A549 (cell line): ENCODE measurements around the gene HTRA3.

ENCODE experiments used
- BCL3 ChIP-seq: fragments of >200 bp; sonication (Bioruptor Twin); formaldehyde crosslinking; IDR thresholded peaks from 3 replicates; pipeline ENCODE4 v1.6.1; 2016
- CEBPB ChIP-seq, 2 experiments: fragments of >200 bp in 1 of 2; sonication (Bioruptor Twin) in 1 of 2; formaldehyde crosslinking in 1 of 2; IDR thresholded peaks; 2 replicates each; pipeline ENCODE4 v1.6.1; 2012 to 2016
- CHD2 ChIP-seq: fragments of 150-350 bp; IDR thresholded peaks from 2 replicates; pipeline ENCODE4 v1.6.1; 2014; ENCODE audit warnings: low read length; ENCODE audit not compliant: partially characterized antibody
- CTCF ChIP-seq: fragments of >200 bp; sonication (Bioruptor Twin); formaldehyde crosslinking; IDR thresholded peaks from 3 replicates; pipeline ENCODE4 v1.5.1; 2016
- KDM1A ChIP-seq: fragments of 200-600 bp; sonication (generic); IDR thresholded peaks from 2 replicates; pipeline ENCODE4 v1.6.1; 2016; ENCODE audit warnings: low read depth, mild to moderate bottlenecking
- MAFK ChIP-seq: fragments of 450-650 bp; IDR thresholded peaks from 2 replicates; pipeline ENCODE4 v1.6.1; 2014; ENCODE audit not compliant: partially characterized antibody
- POLR2A ChIP-seq: IDR thresholded peaks from 2 replicates; pipeline ENCODE4 v1.6.1; 2012; ENCODE audit warnings: mild to moderate bottlenecking, low read length
- RCOR1 ChIP-seq: fragments of 150-350 bp; IDR thresholded peaks from 2 replicates; pipeline ENCODE4 v1.6.1; 2014; ENCODE audit warnings: antibody characterized with exemption, low read length, low read depth
- USF2 ChIP-seq: fragments of 450-650 bp; IDR thresholded peaks from 2 replicates; pipeline ENCODE4 v1.6.1; 2014; ENCODE audit warnings: antibody characterized with exemption
- ZNF302 ChIP-seq: fragments of 250-450 bp; sonication (Bioruptor Pico); IDR thresholded peaks from 2 replicates; pipeline ENCODE4 v1.9.0; 2021; ENCODE audit warnings: inconsistent platforms, mild to moderate bottlenecking, moderate library complexity
- ZSCAN20 ChIP-seq: fragments of 250-450 bp; sonication (Bioruptor Pico); IDR thresholded peaks from 2 replicates; pipeline ENCODE4 v1.8.0; 2022; ENCODE audit warnings: mild to moderate bottlenecking, moderate library complexity
- TF ChIP-seq, protein P1 (sequence below): IDR thresholded peaks from 2 replicates; pipeline ENCODE4 v1.6.1; 2012

- TF ChIP-seq, protein P1, sequence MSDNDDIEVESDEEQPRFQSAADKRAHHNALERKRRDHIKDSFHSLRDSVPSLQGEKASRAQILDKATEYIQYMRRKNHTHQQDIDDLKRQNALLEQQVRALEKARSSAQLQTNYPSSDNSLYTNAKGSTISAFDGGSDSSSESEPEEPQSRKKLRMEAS, result no peak
- TF ChIP-seq ZSCAN20 (CRISPR knock-in tag) (no peak), MAFK (no peak), CTCF (no peak), KDM1A (no peak), POLR2A (no peak), CHD2 (no peak), RCOR1 (no peak), CEBPB (IDR thresholded peaks at IDR 0.05) (no peak), USF2 (no peak), BCL3 (no peak), ZNF302 (no peak)
Measured at GRCh38 chr4:8225706-8226443, 43.7 kb upstream of the HTRA3 start.
